Activated CD8-positive, alpha-beta T cell treated with anti-CD3 and anti-CD28 coated beads, Interleukin-2, amount 10 ng/mL, durations not matched to agents 7 days and 5 days (primary cell): ENCODE measurements around the gene FNDC5. TPM values are rescaled to one million over a fixed set of nuclear protein-coding genes. Genes with fewer than 3 reads are reported as not detected.
"Not testable (repeated sequence)": the region's sequence is repeated elsewhere in the genome, so short reads cannot be mapped to it uniquely, and the experiment has no call there.

ENCODE experiments used
- ATAC-seq: fragments of 150-1000 bp; cut with Tn5 transposase; one replicate; pipeline ENCODE4 v1.10.0; 2021; ENCODE audit warnings: moderate library complexity
- CTCF ChIA-PET: fragments of 350-600 bp; sonication (Branson Sonifier 250); formaldehyde crosslinking; loops from one replicate; lab custom pipeline; 2021; ENCODE audit warnings: antibody characterized with exemption; lab: Charles Lee
- POLR2A ChIA-PET: fragments of 350-600 bp; sonication (Branson Sonifier 250); formaldehyde crosslinking; loops from one replicate; lab custom pipeline; 2021; ENCODE audit warnings: antibody characterized with exemption; lab: Charles Lee
- DNase-seq: peaks from one replicate; pipeline ENCODE4 v3.0.0-alpha.2; 2020
- H3K27ac Mint-ChIP-seq: one replicate; pipeline ENCODE4 v1.8.0; 2021; ENCODE audit warnings: mild to moderate bottlenecking, mixed read lengths
- H3K27me3 Mint-ChIP-seq: one replicate; pipeline ENCODE4 v1.8.0; 2021; ENCODE audit warnings: low read depth, mixed read lengths
- H3K36me3 Mint-ChIP-seq: one replicate; pipeline ENCODE4 v1.8.0; 2021; ENCODE audit warnings: low read depth, mixed read lengths
- H3K4me1 Mint-ChIP-seq: one replicate; pipeline ENCODE4 v1.8.0; 2021; ENCODE audit warnings: low read depth, mixed read lengths
- H3K4me3 Mint-ChIP-seq: one replicate; pipeline ENCODE4 v1.8.0; 2021; ENCODE audit warnings: mild to moderate bottlenecking, mixed read lengths
- H3K9me3 Mint-ChIP-seq: one replicate; pipeline ENCODE4 v1.8.0; 2022; ENCODE audit warnings: mixed read lengths; ENCODE audit not compliant: insufficient read depth
- total RNA-seq, 2 experiments: library from RNA; stranded (reverse); gene quantifications; one replicate each; pipeline ENCODE4 v1.2.3, GENCODE V29; 2021

The FNDC5 gene
- not detected for total RNA-seq

- no peak within 1 kb of the TSS for H3K27ac Mint-ChIP-seq
- peaks cover 10% of the 10 kb centered on the region for H3K4me1 Mint-ChIP-seq
- H3K27me3 Mint-ChIP-seq: peaks cover 42% of the 10 kb centered on the region
- no peak within 1 kb of the TSS for H3K4me3 Mint-ChIP-seq
- CTCF ChIA-PET: interaction anchor here (0.9 to 6.7 kb wide), 11 partner anchors 8 to 470 kb away, joined by 3 to 72 read pairs (median 6); no protein-coding TSS in a partner anchor
- no peaks in the 10 kb centered on the region for H3K9me3 Mint-ChIP-seq
- ATAC-seq (peak; percentile 54), DNase-seq (no peak)
- POLR2A ChIA-PET: no interaction called here
- peaks cover 3% of the 10 kb centered on the region for H3K36me3 Mint-ChIP-seq
These were observed at the start of gene FNDC5 for GRCh38 chr1:32870615-32871363. Gene FNDC5 (minus strand): TSS chr1:32870912.

GRCh38 chr1:32919811-32920733, 49.4 kb upstream of the FNDC5 start:
- H3K27ac Mint-ChIP-seq: no peak overlapping the region
- ATAC-seq: no peak

GRCh38 chr1:32918179-32918578, 47.5 kb upstream of the FNDC5 start:
- no peaks in the 10 kb centered on the region for H3K9me3 Mint-ChIP-seq
- DNase-seq (no peak), ATAC-seq (no peak)
- POLR2A ChIA-PET: interaction anchor here (0.6 kb wide), 1 partner anchor 13 kb away, joined by 3 read pairs; no protein-coding TSS in a partner anchor
- peaks cover 18% of the 10 kb centered on the region for H3K4me1 Mint-ChIP-seq
- CTCF ChIA-PET: no interaction called here
- H3K27ac Mint-ChIP-seq: no peak overlapping the region
- no peaks in the 10 kb centered on the region for H3K36me3 Mint-ChIP-seq
- H3K4me3 Mint-ChIP-seq: no peak overlapping the region
- H3K27me3 Mint-ChIP-seq: peaks cover 50% of the 10 kb centered on the region

More at GRCh38 chr1:32919811-32920733, 49.4 kb upstream of the FNDC5 start:
- no peaks in the 10 kb centered on the region for H3K9me3 Mint-ChIP-seq
- H3K36me3 Mint-ChIP-seq: no peaks in the 10 kb centered on the region
- POLR2A ChIA-PET: interaction anchor here (0.6 kb wide), 1 partner anchor 264 kb away, joined by 3 read pairs; no protein-coding TSS in a partner anchor
- CTCF ChIA-PET: interaction anchor here (1.0 to 1.4 kb wide), 4 partner anchors 12 to 207 kb away, joined by 3 to 4 read pairs (median 3); no protein-coding TSS in a partner anchor
- H3K4me3 Mint-ChIP-seq: no peak overlapping the region
- peaks cover 23% of the 10 kb centered on the region for H3K4me1 Mint-ChIP-seq
- peaks cover 57% of the 10 kb centered on the region for H3K27me3 Mint-ChIP-seq
- DNase-seq: no peak

- ATAC-seq (peak; percentile 79), DNase-seq (peak; percentile 68)
- Mint-ChIP-seq H3K27ac (no peak overlapping the region), H3K4me1 (peaks cover 18% of the 10 kb centered on the region), H3K27me3 (peaks cover 45% of the 10 kb centered on the region), H3K9me3 (no peaks in the 10 kb centered on the region), H3K36me3 (no peaks in the 10 kb centered on the region), H3K4me3 (no peak overlapping the region)
- POLR2A ChIA-PET: no interaction called here
- CTCF ChIA-PET: interaction anchor here (1.6 to 1.8 kb wide), 2 partner anchors 40 to 42 kb away, joined by 4 to 5 read pairs; no protein-coding TSS in a partner anchor
These were observed 46.8 kb upstream of the FNDC5 start for GRCh38 chr1:32917521-32917920.

- ChIA-PET CTCF (interaction anchor here (1.6 to 1.8 kb wide), 2 partner anchors 39 to 41 kb away, joined by 4 to 5 read pairs; no protein-coding TSS in a partner anchor), POLR2A (no interaction called here)
- Mint-ChIP-seq H3K27ac (no peak overlapping the region), H3K36me3 (no peaks in the 10 kb centered on the region), H3K4me1 (peaks cover 18% of the 10 kb centered on the region), H3K27me3 (peaks cover 41% of the 10 kb centered on the region), H3K4me3 (no peak overlapping the region), H3K9me3 (no peaks in the 10 kb centered on the region)
- DNase-seq: no peak
- no peak for ATAC-seq
These were observed 45.3 kb upstream of the FNDC5 start for GRCh38 chr1:32915766-32916706.

- POLR2A ChIA-PET: no interaction called here
- CTCF ChIA-PET: interaction anchor here (0.6 kb wide), 1 partner anchor 70 kb away, joined by 3 read pairs; no protein-coding TSS in a partner anchor
- no peaks in the 10 kb centered on the region for H3K9me3 Mint-ChIP-seq
- no peak for ATAC-seq
- H3K36me3 Mint-ChIP-seq: no peaks in the 10 kb centered on the region
- no peaks in the 10 kb centered on the region for H3K4me1 Mint-ChIP-seq
- peaks cover 24% of the 10 kb centered on the region for H3K27me3 Mint-ChIP-seq
- no peak overlapping the region for H3K27ac Mint-ChIP-seq
- no peak overlapping the region for H3K4me3 Mint-ChIP-seq
- DNase-seq: no peak
These were observed 39.6 kb upstream of the FNDC5 start for GRCh38 chr1:32910319-32910718.

- ChIA-PET CTCF (no interaction called here), POLR2A (interaction anchor here (0.6 kb wide), 1 partner anchor 292 kb away, joined by 4 read pairs; no protein-coding TSS in a partner anchor)
- peaks cover 39% of the 10 kb centered on the region for H3K27me3 Mint-ChIP-seq
- no peak for DNase-seq
- H3K4me3 Mint-ChIP-seq: no peak overlapping the region
- H3K9me3 Mint-ChIP-seq: no peaks in the 10 kb centered on the region
- ATAC-seq: no peak
- H3K4me1 Mint-ChIP-seq: no peaks in the 10 kb centered on the region
- no peaks in the 10 kb centered on the region for H3K36me3 Mint-ChIP-seq
- no peak overlapping the region for H3K27ac Mint-ChIP-seq
These were observed 36.7 kb upstream of the FNDC5 start for GRCh38 chr1:32907435-32907834.

- no peak overlapping the region for H3K27ac Mint-ChIP-seq
- ATAC-seq (no peak), DNase-seq (no peak)
- H3K36me3 Mint-ChIP-seq: peaks cover 2% of the 10 kb centered on the region
- H3K4me3 Mint-ChIP-seq: no peak overlapping the region
- no peaks in the 10 kb centered on the region for H3K9me3 Mint-ChIP-seq
- peaks cover 3% of the 10 kb centered on the region for H3K4me1 Mint-ChIP-seq
- CTCF ChIA-PET: no interaction called here
- POLR2A ChIA-PET: no interaction called here
- peaks cover 45% of the 10 kb centered on the region for H3K27me3 Mint-ChIP-seq
These were observed 35.9 kb upstream of the FNDC5 start for GRCh38 chr1:32906654-32907053.

GRCh38 chr1:32905588-32905987, 34.9 kb upstream of the FNDC5 start:
- CTCF ChIA-PET: interaction anchor here (1.5 kb wide), 2 partner anchors 19 to 149 kb away, joined by 3 read pairs; partner anchors contain the start of gene HPCA
- ATAC-seq, POLR2A ChIA-PET: not testable (repeated sequence)

GRCh38 chr1:32904797-32905196, 34.1 kb upstream of the FNDC5 start:
- no peak for DNase-seq
- POLR2A ChIA-PET: interaction anchor here (0.5 kb wide), 1 partner anchor 13 kb away, joined by 3 read pairs; no protein-coding TSS in a partner anchor
- H3K4me3 Mint-ChIP-seq: no peak overlapping the region
- H3K4me1 Mint-ChIP-seq: peaks cover 6% of the 10 kb centered on the region
- H3K9me3 Mint-ChIP-seq: no peaks in the 10 kb centered on the region
- peaks cover 2% of the 10 kb centered on the region for H3K36me3 Mint-ChIP-seq
- ATAC-seq: no peak
- peaks cover 52% of the 10 kb centered on the region for H3K27me3 Mint-ChIP-seq
- CTCF ChIA-PET: interaction anchor here (0.7 to 1.5 kb wide), 3 partner anchors 18 to 455 kb away, joined by 3 read pairs; partner anchors contain the start of gene HPCA
- H3K27ac Mint-ChIP-seq: no peak overlapping the region

More at GRCh38 chr1:32905588-32905987, 34.9 kb upstream of the FNDC5 start:
- not testable (repeated sequence) for H3K27ac Mint-ChIP-seq, H3K4me1 Mint-ChIP-seq, H3K4me3 Mint-ChIP-seq, H3K9me3 Mint-ChIP-seq, H3K36me3 Mint-ChIP-seq, DNase-seq
- H3K27me3 Mint-ChIP-seq: peaks cover 50% of the 10 kb centered on the region
